ENCODE data around the gene UMPS.
"Not testable (repeated sequence)": the region's sequence is repeated elsewhere in the genome, so short reads cannot be mapped to it uniquely, and the experiment has no call there.

The UMPS gene

GRCh38 chr3:124748560-124749198, 18.4 kb downstream of the UMPS start:
- DNase-seq (ENCODE audit: low spot score) (no peak), ATAC-seq (ENCODE audit: low read depth) (no peak; the same call in 2 of the 3 replicates)
- H3K4me1 ChIP-seq (ENCODE audit: insufficient read depth, poor library complexity, severe bottlenecking): no peaks in the 10 kb centered on the region
- H3K27ac ChIP-seq (ENCODE audit: poor library complexity, severe bottlenecking): no peak overlapping the region
- peaks cover 14% of the 10 kb centered on the region for H3K36me3 ChIP-seq (ENCODE audit: low read depth)
- no peaks in the 10 kb centered on the region for H3K27me3 ChIP-seq (ENCODE audit: insufficient read depth, poor library complexity, severe bottlenecking)
- TF ChIP-seq CTCF (IDR thresholded peaks at IDR 0.05; ENCODE audit: poor library complexity, severe bottlenecking): no peak
- H3K4me3 ChIP-seq (ENCODE audit: severe bottlenecking): no peak overlapping the region
- H3K9me3 ChIP-seq (ENCODE audit: severe bottlenecking): no peaks in the 10 kb centered on the region

GRCh38 chr3:124749877-124750276, 19.6 kb downstream of the UMPS start:
- not testable (repeated sequence) for H3K36me3 ChIP-seq (ENCODE audit: low read depth); H3K9me3 ChIP-seq (ENCODE audit: severe bottlenecking); DNase-seq (ENCODE audit: low spot score); H3K4me1 ChIP-seq (ENCODE audit: insufficient read depth, poor library complexity, severe bottlenecking); H3K27me3 ChIP-seq (ENCODE audit: insufficient read depth, poor library complexity, severe bottlenecking); H3K4me3 ChIP-seq (ENCODE audit: severe bottlenecking); H3K27ac ChIP-seq (ENCODE audit: poor library complexity, severe bottlenecking); ATAC-seq (ENCODE audit: low read depth)

- Histone ChIP-seq H3K36me3 (ENCODE audit: low read depth) (no peaks in the 10 kb centered on the region), H3K4me3 (ENCODE audit: severe bottlenecking) (no peak overlapping the region), H3K4me1 (ENCODE audit: insufficient read depth, poor library complexity, severe bottlenecking) (no peaks in the 10 kb centered on the region), H3K9me3 (ENCODE audit: severe bottlenecking) (no peaks in the 10 kb centered on the region), H3K27me3 (ENCODE audit: insufficient read depth, poor library complexity, severe bottlenecking) (no peaks in the 10 kb centered on the region), H3K27ac (ENCODE audit: poor library complexity, severe bottlenecking) (no peak overlapping the region)
- no peak for DNase-seq (ENCODE audit: low spot score)
- no peak for ATAC-seq (ENCODE audit: low read depth)
- no peak for TF ChIP-seq CTCF (IDR thresholded peaks at IDR 0.05; ENCODE audit: poor library complexity, severe bottlenecking)
Observed at GRCh38 chr3:124751501-124751900, 21.2 kb downstream of the UMPS start.

GRCh38 chr3:124752051-124752450, 21.8 kb downstream of the UMPS start:
- ATAC-seq (ENCODE audit: low read depth): no peak
- no peak overlapping the region for H3K4me3 ChIP-seq (ENCODE audit: severe bottlenecking)
- TF ChIP-seq CTCF (IDR thresholded peaks at IDR 0.05; ENCODE audit: poor library complexity, severe bottlenecking): no peak

GRCh38 chr3:124757926-124758325, 27.7 kb downstream of the UMPS start:
- not testable (repeated sequence) for H3K27ac ChIP-seq (ENCODE audit: poor library complexity, severe bottlenecking); H3K36me3 ChIP-seq (ENCODE audit: low read depth); H3K27me3 ChIP-seq (ENCODE audit: insufficient read depth, poor library complexity, severe bottlenecking); H3K4me1 ChIP-seq (ENCODE audit: insufficient read depth, poor library complexity, severe bottlenecking); ATAC-seq (ENCODE audit: low read depth); DNase-seq (ENCODE audit: low spot score); H3K9me3 ChIP-seq (ENCODE audit: severe bottlenecking); H3K4me3 ChIP-seq (ENCODE audit: severe bottlenecking)

More at GRCh38 chr3:124752051-124752450, 21.8 kb downstream of the UMPS start:
- Histone ChIP-seq H3K4me1 (ENCODE audit: insufficient read depth, poor library complexity, severe bottlenecking) (no peaks in the 10 kb centered on the region), H3K9me3 (ENCODE audit: severe bottlenecking) (no peaks in the 10 kb centered on the region), H3K36me3 (ENCODE audit: low read depth) (no peaks in the 10 kb centered on the region), H3K27ac (ENCODE audit: poor library complexity, severe bottlenecking) (no peak overlapping the region), H3K27me3 (ENCODE audit: insufficient read depth, poor library complexity, severe bottlenecking) (no peaks in the 10 kb centered on the region)
- no peak for DNase-seq (ENCODE audit: low spot score)
